ENCODE results near the gene EEIG1. TPM values are rescaled to one million over a fixed set of nuclear protein-coding genes. Genes with fewer than 3 reads are reported as not detected.

The EEIG1 gene
- total RNA-seq, 1 donor from 2014 or later, result 32.8 TPM

DNA sequence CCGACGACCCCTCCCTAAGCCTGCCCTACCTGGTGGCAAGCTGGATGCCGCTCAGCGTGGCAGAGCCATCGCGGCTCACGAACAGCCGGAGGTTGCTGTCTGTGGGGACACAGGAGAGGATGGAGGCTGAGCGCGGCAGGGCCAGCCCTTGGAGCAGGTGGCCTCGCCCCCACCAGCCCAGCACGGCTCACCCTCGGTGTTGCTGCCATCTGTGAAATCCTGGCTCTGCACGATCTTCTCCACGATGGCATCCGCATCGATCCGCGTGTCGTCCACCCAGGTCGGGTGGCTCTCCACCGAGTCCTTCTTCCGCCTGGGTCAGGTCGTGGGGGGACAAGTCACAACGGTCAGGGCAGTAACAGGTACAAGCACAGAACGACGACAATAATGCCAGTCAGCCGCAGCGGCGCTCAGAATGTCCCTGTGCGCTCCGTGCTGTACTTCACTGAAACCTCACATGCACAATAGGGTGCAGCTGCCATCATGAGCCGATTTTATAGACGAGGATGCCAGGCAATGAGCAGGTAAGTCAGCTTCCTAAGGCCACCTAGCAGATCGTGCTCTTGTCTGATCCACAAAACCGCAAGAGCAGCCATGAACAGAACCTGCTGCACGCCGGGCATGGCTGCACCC is 36.1 kb downstream of the EEIG1 start:
- no peak overlapping the region for H3K4me3 ChIP-seq
- intact Hi-C loops (cut with DNase I), result loop anchor here (2.0 kb wide), 1 partner anchor 172 kb away; no protein-coding TSS in a partner anchor
- H3K4me1 ChIP-seq, result peaks cover 0 to 4% of the 10 kb centered on the region in 2 donors
- H3K27me3 ChIP-seq, result no peaks in the 10 kb centered on the region
- H3K27ac ChIP-seq, result no peak overlapping the region
- no peaks in the 10 kb centered on the region for H3K9me3 ChIP-seq
- DNase-seq (ENCODE audit: low spot score in 2 of 2), result no peak
- TF ChIP-seq, protein P1, sequence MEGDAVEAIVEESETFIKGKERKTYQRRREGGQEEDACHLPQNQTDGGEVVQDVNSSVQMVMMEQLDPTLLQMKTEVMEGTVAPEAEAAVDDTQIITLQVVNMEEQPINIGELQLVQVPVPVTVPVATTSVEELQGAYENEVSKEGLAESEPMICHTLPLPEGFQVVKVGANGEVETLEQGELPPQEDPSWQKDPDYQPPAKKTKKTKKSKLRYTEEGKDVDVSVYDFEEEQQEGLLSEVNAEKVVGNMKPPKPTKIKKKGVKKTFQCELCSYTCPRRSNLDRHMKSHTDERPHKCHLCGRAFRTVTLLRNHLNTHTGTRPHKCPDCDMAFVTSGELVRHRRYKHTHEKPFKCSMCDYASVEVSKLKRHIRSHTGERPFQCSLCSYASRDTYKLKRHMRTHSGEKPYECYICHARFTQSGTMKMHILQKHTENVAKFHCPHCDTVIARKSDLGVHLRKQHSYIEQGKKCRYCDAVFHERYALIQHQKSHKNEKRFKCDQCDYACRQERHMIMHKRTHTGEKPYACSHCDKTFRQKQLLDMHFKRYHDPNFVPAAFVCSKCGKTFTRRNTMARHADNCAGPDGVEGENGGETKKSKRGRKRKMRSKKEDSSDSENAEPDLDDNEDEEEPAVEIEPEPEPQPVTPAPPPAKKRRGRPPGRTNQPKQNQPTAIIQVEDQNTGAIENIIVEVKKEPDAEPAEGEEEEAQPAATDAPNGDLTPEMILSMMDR (IDR thresholded peaks at IDR 0.05), result no peak
- peaks cover 15 to 25% of the 10 kb centered on the region in 2 donors for H3K36me3 ChIP-seq

DNA sequence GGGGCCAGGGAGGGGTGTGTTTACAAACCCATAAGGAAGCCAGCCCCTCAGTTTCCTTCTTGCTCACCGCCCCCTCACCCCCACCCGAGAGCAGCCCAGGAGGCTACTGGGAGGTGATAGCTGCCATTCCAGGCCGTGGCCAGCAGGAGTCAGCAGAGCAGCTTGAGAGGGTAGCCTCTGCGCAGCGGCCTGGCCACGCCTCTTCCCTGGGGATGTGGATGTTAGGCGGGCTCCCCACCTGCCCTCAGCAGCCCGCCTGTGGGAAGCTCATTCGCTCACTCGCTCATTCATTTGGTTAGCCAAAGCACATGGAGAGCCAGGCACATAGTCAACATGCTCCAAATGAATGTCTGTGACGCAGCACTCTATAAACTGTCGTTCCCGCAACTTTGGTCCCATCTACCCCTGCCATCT is 37.1 kb downstream of the EEIG1 start:
- Histone ChIP-seq H3K36me3 (peaks cover 15 to 25% of the 10 kb centered on the region in 2 donors), H3K4me1 (peaks cover 0 to 4% of the 10 kb centered on the region in 2 donors), H3K9me3 (no peaks in the 10 kb centered on the region), H3K4me3 (no peak overlapping the region), H3K27me3 (no peaks in the 10 kb centered on the region), H3K27ac (no peak overlapping the region)
- intact Hi-C loops (cut with DNase I), result loop anchor here (1.0 to 2.0 kb wide), 4 partner anchors 19 to 173 kb away; partner anchors contain the start of gene EEIG1
- DNase-seq (ENCODE audit: low spot score in 2 of 2), result peak in 1 of 2 donors; percentile 90
- TF ChIP-seq, protein P1 (IDR thresholded peaks at IDR 0.05), result peak; percentile 91 to 97 (median 96)

DNA sequence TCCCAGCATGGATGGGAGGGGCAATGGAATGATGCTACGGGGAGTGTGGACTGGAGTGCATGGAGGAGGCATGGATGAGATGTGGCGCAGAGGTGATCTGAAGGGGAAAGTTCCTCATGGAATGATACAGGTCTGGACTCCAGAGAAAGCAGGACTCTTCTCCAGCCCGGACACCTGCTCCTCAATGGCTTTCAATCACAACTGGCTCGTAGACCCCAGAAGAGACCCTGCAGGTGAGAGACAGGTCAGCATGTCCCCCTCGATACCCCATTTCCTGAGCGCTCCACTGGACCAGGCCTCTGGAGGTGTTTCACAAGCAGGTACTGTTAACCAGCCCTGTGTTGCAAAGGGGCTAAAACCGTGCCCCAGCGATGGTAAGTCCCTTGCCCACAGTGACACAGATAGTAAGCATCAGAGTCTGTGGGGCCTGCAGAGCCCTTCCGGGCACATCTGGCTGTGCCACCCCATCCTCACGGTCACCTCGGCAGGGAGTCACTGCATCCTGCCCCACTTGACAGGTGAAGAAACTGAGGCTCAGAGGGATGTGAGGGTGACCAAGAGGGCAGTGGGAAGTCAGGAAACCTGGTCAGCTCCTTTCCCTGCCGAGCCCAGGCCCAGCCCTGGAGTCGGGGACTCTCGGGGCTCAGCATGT is 37.7 kb downstream of the EEIG1 start:
- Histone ChIP-seq H3K27me3 (no peaks in the 10 kb centered on the region), H3K27ac (no peak overlapping the region), H3K9me3 (no peaks in the 10 kb centered on the region), H3K4me1 (peaks cover 3 to 4% of the 10 kb centered on the region in 2 donors), H3K4me3 (no peak overlapping the region), H3K36me3 (peaks cover 15 to 25% of the 10 kb centered on the region in 2 donors)
- DNase-seq (ENCODE audit: low spot score in 2 of 2), result no peak
- TF ChIP-seq, protein P1 (IDR thresholded peaks at IDR 0.05), result no peak
- intact Hi-C loops (cut with DNase I), result loop anchor here (1.0 to 2.0 kb wide), 3 partner anchors 20 to 92 kb away; partner anchors contain the start of gene EEIG1

DNA sequence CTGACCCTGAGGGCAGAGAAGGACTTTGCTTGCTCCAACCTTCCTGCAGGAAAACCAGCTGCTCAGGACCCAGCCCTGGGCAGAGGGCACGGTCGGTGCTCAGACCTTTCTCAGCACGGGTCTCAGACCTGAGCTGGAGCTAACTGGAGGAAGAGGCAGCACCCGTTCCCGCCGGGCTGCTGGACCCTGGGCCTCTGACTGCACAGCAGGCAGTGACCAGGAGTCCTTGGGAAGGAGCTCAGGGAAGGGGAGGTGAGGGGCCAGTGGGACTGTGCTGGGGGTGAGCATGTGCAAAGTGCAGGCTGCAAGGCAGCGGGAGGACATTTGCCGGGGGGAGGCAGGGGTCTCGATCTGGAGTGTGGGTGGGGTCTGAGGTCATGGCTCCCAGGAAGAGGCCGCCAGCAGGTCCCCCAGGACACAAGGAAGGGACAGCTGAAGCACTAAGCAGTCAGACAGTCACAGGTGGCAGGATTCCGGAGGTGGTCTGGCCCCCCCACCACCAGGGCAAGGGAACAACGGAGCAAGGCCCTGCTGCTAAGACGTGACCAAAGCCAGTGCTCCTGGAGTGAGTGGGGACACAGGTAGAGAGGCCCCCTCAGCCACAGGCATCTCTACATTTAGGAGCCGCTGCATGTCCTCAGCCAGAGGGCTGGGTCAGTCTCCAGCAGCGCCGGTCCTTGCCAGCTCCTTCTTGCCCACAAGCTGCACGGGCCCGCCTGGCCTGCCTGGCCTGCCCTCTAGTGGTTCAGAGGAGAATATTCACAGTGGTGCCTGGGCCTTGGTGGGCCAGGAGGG is 38.4 kb downstream of the EEIG1 start:
- no peak overlapping the region for H3K27ac ChIP-seq
- TF ChIP-seq, protein P1 (IDR thresholded peaks at IDR 0.05), result peak; percentile 86 to 91 (median 87)
- peaks cover 12 to 25% of the 10 kb centered on the region in 2 donors for H3K36me3 ChIP-seq
- peaks cover 4 to 5% of the 10 kb centered on the region in 2 donors for H3K4me1 ChIP-seq
- H3K27me3 ChIP-seq, result no peaks in the 10 kb centered on the region
- peak in 1 of 2 donors; percentile 82 for DNase-seq (ENCODE audit: low spot score in 2 of 2)
- H3K9me3 ChIP-seq, result no peaks in the 10 kb centered on the region
- H3K4me3 ChIP-seq, result no peak overlapping the region
- intact Hi-C loops (cut with DNase I), result loop anchor here (1.0 to 2.0 kb wide), 3 partner anchors 20 to 93 kb away; partner anchors contain the start of gene EEIG1

DNA sequence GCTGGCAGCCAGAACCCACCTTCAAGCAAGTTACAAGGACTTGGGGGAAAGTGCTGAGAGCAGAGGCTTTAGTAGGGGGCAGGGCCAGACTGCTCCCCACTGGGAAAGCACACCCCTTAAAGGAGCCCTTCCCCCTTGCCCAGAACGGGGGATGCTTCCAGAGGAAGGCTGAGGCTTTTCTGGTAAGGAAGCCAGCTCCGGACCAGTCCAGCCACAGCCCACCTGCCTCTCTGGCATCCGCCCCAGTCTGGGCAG is 38.9 kb downstream of the EEIG1 start:
- intact Hi-C loops (cut with DNase I), result loop anchor here (2.0 kb wide), 2 partner anchors 21 to 39 kb away; partner anchors contain the start of gene EEIG1
- H3K4me1 ChIP-seq, result peaks cover 7 to 8% of the 10 kb centered on the region in 2 donors

More for the DNA sequence above, 38.9 kb downstream of the EEIG1 start:
- TF ChIP-seq, protein P1 (IDR thresholded peaks at IDR 0.05), result no peak
- Histone ChIP-seq H3K36me3 (peaks cover 11 to 25% of the 10 kb centered on the region in 2 donors), H3K9me3 (no peaks in the 10 kb centered on the region), H3K27me3 (no peaks in the 10 kb centered on the region), H3K4me3 (no peak overlapping the region), H3K27ac (no peak overlapping the region)
- no peak for DNase-seq (ENCODE audit: low spot score in 2 of 2)

Measured in ascending aorta (tissue), 2 donors.